ENCODE results near the gene RABGAP1L. TPM values are rescaled to one million over a fixed set of nuclear protein-coding genes. Genes with fewer than 3 reads are reported as not detected.
"Not testable (repeated sequence)": the region's sequence is repeated elsewhere in the genome, so short reads cannot be mapped to it uniquely, and the experiment has no call there.

The RABGAP1L gene
- total RNA-seq, 2 experiments from 2014 or later: 98.1 to 158 TPM

DNA sequence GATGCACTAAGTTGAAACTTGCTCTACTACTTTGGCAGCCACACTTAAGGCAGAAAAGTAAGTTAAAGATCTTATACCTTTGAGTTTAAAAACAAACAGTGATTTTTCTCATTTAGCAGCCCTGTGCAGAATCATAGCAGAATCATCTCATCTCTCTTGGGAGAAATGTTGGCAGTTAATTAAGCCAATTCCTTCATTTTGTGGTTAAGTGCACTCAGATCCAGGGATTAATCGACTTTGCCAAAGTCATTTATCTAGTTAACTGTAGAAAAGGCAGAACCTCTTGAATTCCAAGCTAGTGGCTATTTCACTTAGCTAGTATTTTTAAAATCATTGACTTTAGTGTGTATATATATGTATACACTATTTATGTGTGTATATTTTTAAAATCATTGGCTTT, 413.5 kb downstream of the RABGAP1L start:
- Histone ChIP-seq H3K9me3 (ENCODE audit: low read length) (peaks cover 16% of the 10 kb centered on the region; the same call in 1 of the 2 replicates), H4K20me1 (ENCODE audit: insufficient read depth, low read length) (no peaks in the 10 kb centered on the region), H3K36me3 (ENCODE audit: insufficient read depth, low read length) (no peaks in the 10 kb centered on the region; the same call in 1 of the 2 replicates), H3K4me2 (ENCODE audit: low read length) (no peak overlapping the region), H2AFZ (ENCODE audit: low read length) (no peak overlapping the region), H3K9me2 (ENCODE audit: insufficient read depth, low read length) (no peaks in the 10 kb centered on the region), H3K27ac (ENCODE audit: low read depth, low read length, poor library complexity, severe bottlenecking) (no peak overlapping the region), H3K4me3 (ENCODE audit: low read depth, low read length, poor library complexity, severe bottlenecking) (no peak overlapping the region), H3K79me2 (ENCODE audit: insufficient read depth, low read depth, low read length) (no peaks in the 10 kb centered on the region), H3K4me1 (ENCODE audit: insufficient read depth, low read length, poor library complexity, severe bottlenecking) (no peaks in the 10 kb centered on the region)
- BruUV-seq (replicated peaks): no TSS peak
- POLR2A ChIA-PET: interaction anchor here (1.4 kb wide), 1 partner anchor 12 kb away, joined by 4 read pairs; no protein-coding TSS in a partner anchor
- no peak for TF ChIP-seq EZH2phosphoT487 (IDR thresholded peaks at IDR 0.05; ENCODE audit: borderline replicate concordance, low read depth, low read length)
- TF ChIP-seq, protein P1, sequence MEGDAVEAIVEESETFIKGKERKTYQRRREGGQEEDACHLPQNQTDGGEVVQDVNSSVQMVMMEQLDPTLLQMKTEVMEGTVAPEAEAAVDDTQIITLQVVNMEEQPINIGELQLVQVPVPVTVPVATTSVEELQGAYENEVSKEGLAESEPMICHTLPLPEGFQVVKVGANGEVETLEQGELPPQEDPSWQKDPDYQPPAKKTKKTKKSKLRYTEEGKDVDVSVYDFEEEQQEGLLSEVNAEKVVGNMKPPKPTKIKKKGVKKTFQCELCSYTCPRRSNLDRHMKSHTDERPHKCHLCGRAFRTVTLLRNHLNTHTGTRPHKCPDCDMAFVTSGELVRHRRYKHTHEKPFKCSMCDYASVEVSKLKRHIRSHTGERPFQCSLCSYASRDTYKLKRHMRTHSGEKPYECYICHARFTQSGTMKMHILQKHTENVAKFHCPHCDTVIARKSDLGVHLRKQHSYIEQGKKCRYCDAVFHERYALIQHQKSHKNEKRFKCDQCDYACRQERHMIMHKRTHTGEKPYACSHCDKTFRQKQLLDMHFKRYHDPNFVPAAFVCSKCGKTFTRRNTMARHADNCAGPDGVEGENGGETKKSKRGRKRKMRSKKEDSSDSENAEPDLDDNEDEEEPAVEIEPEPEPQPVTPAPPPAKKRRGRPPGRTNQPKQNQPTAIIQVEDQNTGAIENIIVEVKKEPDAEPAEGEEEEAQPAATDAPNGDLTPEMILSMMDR (conservative IDR thresholded peaks at IDR 0.05; ENCODE audit: low read length): no peak
- intact Hi-C loops (cut with micrococcal nuclease; ENCODE audit: unreplicated experiment): no loop called here
- CTCF ChIA-PET (ENCODE audit: unreplicated experiment): no interaction called here
- no peak for DNase-seq (ENCODE audit: low spot score)

DNA sequence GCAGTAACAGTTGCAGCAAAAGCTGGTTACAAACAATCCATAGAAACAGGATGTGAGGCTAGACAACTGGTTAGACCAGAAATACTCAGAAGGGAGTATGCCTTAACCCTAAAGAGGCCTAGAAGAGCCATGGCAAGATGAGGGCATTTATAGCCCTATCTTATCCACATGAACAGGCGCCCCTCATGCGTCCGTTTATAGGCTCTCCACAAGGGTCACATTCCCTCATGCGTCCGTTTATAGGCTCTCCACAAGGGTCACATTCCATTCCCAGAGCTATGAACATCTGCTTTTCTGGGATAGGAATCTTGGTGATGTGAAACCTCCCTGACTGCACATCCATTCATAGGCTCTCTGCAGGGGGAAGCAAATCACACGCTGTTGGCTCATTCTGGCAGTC, 416.8 kb downstream of the RABGAP1L start:
- BruUV-seq (replicated peaks); CTCF ChIA-PET (ENCODE audit: unreplicated experiment); H3K27ac ChIP-seq (ENCODE audit: low read depth, low read length, poor library complexity, severe bottlenecking); H3K36me3 ChIP-seq (ENCODE audit: insufficient read depth, low read length); H3K79me2 ChIP-seq (ENCODE audit: insufficient read depth, low read depth, low read length); H2AFZ ChIP-seq (ENCODE audit: low read length); H3K4me2 ChIP-seq (ENCODE audit: low read length); H3K9me2 ChIP-seq (ENCODE audit: insufficient read depth, low read length); intact Hi-C loops (cut with micrococcal nuclease; ENCODE audit: unreplicated experiment); DNase-seq (ENCODE audit: low spot score); H3K4me3 ChIP-seq (ENCODE audit: low read depth, low read length, poor library complexity, severe bottlenecking); H4K20me1 ChIP-seq (ENCODE audit: insufficient read depth, low read length); H3K4me1 ChIP-seq (ENCODE audit: insufficient read depth, low read length, poor library complexity, severe bottlenecking): not testable (repeated sequence)
- POLR2A ChIA-PET: interaction anchor here (0.7 kb wide), 2 partner anchors 127 to 386 kb away, joined by 3 read pairs; no protein-coding TSS in a partner anchor
- peaks cover 16% of the 10 kb centered on the region; the same call in 1 of the 2 replicates for H3K9me3 ChIP-seq (ENCODE audit: low read length)

- no TSS peak for BruUV-seq (replicated peaks)
- DNase-seq (ENCODE audit: low spot score): no peak
- intact Hi-C loops (cut with micrococcal nuclease; ENCODE audit: unreplicated experiment): no loop called here
- no peak overlapping the region for H3K4me3 ChIP-seq (ENCODE audit: low read depth, low read length, poor library complexity, severe bottlenecking)
- no peak overlapping the region for H2AFZ ChIP-seq (ENCODE audit: low read length)
- peaks cover 10% of the 10 kb centered on the region; the same call in 1 of the 2 replicates for H3K9me3 ChIP-seq (ENCODE audit: low read length)
- H3K27ac ChIP-seq (ENCODE audit: low read depth, low read length, poor library complexity, severe bottlenecking): no peak overlapping the region
- no peaks in the 10 kb centered on the region for H3K79me2 ChIP-seq (ENCODE audit: insufficient read depth, low read depth, low read length)
- H3K4me2 ChIP-seq (ENCODE audit: low read length): no peak overlapping the region
- no peaks in the 10 kb centered on the region for H3K4me1 ChIP-seq (ENCODE audit: insufficient read depth, low read length, poor library complexity, severe bottlenecking)
- no peak for TF ChIP-seq EZH2phosphoT487 (IDR thresholded peaks at IDR 0.05; ENCODE audit: borderline replicate concordance, low read depth, low read length)
- TF ChIP-seq, protein P1 (conservative IDR thresholded peaks at IDR 0.05; ENCODE audit: low read length): no peak
- H4K20me1 ChIP-seq (ENCODE audit: insufficient read depth, low read length): no peaks in the 10 kb centered on the region
- H3K36me3 ChIP-seq (ENCODE audit: insufficient read depth, low read length): no peaks in the 10 kb centered on the region; the same call in 1 of the 2 replicates
- ChIA-PET POLR2A (interaction anchor here (0.6 to 1.1 kb wide), 3 partner anchors 48 to 1715 kb away, joined by 3 to 4 read pairs (median 3); no protein-coding TSS in a partner anchor), CTCF (ENCODE audit: unreplicated experiment) (no interaction called here)
- H3K9me2 ChIP-seq (ENCODE audit: insufficient read depth, low read length): no peaks in the 10 kb centered on the region
These were observed 418.4 kb downstream of the RABGAP1L start for GRCh38 chr1:174577681-174578080.

Data from OCI-LY7 (cell line).